NAMALWA (cell line): ENCODE results near the gene LUZP1.

Source experiments
- DNase-seq: peaks from one replicate; pipeline ENCODE4 v3.0.0-alpha.2; 2015; ENCODE audit warnings: low spot score

LUZP1 gene

DNA sequence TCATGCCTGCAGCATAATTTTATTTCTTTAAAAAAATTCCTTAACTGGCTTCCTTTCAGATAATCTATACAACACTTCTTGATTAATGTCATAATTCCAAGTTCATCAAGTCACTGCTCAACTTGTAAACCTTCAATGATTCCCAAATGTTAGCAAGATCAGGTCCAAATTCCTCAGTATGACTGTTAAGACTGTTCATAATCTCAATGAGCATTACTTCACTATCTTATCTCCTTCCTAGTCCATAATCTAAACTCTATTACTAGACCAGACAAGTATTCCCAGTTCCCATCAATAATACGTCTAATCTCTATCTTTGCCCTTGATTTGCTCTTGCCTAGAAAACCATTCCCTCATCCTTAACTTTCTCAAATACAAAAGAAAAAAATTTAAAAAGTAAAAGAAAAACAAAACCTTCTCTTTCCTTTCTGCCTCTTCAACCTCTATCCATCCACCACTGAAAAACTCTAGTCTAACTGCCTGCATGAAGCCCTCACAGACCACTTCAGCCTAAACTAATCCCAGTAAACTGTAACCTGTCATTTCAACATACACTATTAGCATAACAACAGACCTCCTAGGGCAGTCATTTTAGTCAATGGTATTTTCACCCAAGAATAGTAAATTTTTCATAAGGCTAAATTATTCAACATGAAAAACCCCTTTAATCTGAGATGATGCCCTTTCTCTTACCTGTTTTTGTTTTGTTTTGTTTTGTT lies 15.5 kb downstream of the LUZP1 start:
- no peak for DNase-seq

DNA sequence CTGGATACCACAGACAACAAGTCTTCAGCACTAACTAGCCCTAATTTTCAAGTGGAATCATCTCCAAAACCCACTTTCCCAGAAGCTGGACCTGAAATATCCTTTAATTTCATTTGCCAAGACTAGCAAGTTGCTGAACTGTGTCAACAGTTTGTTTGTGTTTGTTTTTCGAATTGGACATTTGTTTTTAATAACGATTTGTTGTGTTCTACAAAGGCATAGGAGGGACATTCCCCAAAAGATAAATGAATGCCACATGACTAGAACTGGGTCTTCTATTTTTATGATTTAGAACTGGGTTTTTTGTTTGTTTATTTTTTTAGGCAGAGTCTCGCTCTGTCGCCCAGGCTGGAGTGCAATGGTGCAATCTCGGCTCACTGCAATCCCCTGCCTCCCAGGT lies 17.9 kb downstream of the LUZP1 start:
- no peak for DNase-seq

DNA sequence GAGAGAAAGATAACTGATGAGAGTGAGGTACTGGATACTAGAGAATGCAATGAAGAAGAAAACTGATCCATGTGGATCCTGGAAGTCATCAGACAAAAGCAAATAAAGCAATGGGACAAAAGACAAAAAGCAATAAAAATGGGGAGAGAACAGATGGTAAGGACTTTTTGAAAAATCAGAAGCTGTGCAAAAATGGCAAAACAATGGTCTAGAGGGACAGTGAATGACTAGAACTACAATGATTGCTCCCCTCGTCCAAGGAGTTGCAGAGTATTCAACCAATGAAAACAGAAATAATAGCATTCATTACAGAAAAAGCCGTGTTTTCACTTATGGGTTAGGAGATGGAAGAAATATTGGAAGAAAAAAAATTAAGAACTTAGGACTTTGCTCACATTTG lies 18.5 kb downstream of the LUZP1 start:
- no peak for DNase-seq

DNA sequence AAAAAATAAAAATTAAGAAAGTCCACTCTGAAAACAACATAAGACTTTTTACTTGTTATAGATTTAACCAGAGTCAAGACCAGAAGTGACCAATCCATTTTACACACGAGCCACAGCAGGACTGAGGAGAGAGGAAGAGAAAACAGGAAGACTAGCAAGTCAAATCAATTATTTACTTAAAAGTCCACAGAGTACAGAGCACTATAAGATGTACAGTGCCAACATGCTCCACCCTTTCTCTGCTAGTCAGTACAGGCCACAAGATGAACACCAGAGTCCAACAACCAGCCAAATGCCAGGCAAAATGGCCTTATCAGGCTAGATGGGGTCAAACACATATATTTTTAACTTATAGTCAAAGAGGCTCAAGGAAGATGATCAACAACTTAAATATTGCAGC lies 19.5 kb downstream of the LUZP1 start:
- no peak for DNase-seq

DNA sequence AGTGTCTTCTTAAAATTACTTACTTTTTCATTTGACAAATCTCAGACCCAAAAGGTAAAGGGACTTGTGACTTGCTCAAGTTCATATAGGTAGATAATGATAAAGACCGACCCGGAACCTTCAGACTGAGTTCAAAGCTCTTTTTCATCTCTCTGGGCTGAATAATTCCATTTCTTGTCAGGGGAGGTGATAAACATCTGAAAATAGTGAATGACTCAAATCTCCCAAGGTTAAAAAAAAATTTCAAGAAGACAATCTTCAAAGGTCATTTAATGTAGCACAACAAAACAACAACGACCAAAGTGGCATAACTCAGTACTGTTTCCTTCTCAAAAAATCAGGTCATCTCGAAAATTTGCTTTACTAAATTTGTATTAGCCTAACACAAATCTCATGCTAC lies 20.6 kb downstream of the LUZP1 start:
- DNase-seq = no peak

DNA sequence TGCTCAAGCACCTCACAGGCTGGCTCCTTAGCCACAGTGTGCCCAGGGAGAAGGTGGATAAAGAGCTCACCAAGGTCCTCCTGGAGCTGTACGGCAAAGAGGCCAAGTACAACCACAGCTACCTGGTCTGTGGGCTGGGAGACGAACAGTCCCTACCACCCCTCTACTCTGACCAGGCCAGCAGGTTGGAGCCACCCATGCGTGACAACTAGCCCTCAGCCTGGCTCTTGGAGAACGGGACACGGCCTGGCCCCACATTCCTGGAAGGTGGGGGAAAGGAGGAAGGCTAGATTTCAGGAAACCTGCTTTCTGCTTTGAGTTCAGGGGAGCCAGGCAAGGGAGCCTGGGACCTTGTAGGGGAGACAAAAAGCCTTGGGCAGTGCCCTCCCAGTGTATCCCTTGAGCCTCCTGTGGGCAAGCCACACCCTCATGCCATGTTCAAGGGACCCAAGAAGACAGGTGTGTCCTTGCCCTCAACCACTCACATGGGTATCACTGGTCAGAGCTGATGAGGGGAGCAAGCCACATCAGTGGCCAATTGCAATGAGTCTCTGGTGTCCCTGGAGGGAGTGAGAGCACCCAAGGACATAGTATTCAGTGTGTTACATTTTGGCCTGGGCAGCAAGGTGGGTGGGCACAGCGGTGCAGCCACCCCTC lies 27.6 kb downstream of the LUZP1 start:
- DNase-seq = no peak

DNA sequence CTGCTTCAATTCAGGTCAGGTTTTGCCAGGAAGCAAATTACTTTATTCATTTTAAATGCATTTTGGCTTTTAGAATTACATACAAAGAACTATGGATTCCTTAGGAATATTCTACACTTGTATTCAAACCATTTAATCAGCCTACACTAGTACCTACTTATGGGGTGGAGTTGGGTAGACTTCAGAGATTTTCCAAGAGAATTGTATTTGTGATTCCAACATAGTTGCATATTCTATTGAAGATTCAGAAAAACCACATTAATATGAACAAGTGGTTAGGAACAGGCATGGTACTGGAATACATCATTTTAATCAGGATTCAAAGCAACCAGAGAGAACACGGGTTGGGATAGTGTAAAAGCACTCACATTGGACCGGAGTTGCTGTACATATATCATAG lies 33.4 kb downstream of the LUZP1 start:
- no peak for DNase-seq

DNA sequence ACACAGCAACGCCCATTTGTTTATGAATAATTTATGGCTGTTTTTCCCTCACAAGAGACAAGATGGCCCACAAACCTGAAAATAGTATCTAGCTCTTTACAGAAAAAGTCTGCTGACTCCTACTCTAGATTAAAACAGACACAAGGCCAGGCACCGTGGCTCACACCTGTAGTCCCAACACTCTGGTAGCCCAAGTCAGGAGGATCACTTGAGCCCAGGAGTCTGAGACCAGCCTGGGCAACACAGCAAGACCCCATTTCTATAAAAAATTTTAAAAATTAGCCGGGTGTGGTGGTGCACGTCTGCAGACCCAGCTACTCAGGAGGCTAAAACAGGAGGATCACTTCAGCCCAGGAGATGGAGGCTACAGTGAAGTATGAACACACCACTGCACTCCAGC lies 34.6 kb downstream of the LUZP1 start:
- DNase-seq = no peak

DNA sequence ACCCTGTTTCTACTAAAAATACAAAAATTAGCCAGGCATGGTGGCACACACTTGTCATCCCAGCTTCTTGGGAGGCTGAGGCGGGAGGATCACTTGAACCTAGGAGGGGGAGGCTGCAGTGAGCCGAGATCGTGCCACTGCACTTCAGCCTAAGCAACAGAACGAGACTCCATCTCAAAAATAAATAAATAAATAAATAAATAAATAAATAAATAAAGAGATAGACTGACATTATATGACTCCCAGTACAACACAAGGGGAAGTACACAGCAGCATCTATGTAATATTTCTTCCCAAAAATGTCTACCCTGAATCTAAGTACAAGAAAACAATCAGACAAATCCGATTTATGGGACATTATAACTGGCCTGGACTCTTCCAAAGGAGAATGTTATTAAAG lies 35.1 kb downstream of the LUZP1 start:
- DNase-seq = no peak

DNA sequence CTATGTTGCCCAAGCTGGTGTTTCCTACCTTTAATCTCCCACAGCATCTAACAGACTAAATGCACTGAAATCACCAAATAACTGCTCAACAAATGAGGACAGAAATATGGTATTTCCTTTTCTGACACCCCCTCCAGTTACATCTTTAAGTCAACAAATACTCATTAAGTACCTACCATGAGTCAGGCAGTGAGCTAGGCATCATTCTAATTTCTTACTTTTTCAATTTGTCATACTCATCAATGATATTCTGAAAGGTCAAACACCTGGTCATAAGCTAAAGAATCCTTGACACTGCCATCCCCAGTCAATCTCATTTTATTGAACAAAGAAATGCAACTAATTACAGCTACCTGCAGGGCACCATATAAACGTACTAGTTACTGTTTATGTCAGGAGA lies 36.6 kb downstream of the LUZP1 start:
- no peak for DNase-seq

DNA sequence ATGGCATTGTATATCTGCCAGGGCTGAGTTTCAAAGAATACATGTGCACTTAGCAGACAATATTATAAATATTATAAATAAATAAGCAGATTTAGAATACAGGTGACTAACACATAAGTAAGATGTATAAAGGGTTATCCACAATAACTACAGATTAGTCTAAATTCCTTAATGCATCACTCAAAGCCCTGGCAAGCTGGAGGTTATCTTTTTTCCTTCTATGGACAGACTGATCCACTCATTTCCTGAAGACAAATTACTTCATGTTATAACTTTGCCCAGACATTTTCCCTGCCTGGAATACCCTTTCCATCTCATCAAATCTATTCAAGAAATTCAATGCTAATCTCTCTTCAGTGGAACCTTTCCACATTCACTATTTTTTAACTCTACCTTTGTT lies 38.8 kb downstream of the LUZP1 start:
- no peak for DNase-seq

DNA sequence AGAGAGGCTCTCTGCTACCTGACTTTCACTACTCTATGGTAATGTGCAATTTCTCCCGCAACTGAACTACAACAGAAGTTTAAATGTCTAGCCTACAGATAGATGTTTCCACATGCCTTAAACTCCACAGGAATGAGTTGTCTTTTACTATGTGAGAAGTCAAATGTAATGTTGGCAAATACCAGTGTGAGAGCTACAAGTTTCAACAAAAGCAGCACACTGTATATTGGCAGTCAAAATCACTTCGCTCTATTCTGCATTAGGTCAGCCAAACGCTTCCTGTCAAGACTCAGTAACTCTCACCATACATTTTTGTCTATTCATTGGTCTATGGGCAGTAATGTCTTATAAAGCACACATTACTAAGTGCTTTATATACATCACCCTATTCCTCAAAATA lies 41.9 kb downstream of the LUZP1 start:
- no peak for DNase-seq

DNA sequence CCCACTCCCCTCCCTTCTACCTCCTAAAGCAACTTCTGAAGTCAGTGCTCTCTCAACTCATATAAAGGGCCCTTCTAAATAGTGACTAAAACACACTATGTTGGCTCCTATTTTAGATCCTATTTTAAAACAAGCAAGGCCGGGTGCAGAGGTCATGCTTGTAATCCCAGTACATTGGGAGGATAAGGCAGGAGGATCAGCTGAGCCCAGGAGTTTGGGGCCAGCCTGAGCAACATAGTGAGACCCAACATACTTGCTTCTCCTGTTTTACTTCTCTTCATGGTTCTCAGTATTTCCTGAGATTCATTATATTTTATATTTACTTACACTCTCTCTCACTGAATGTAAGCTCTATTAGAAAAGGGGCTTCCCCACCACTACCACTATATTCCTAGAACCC lies 42.5 kb downstream of the LUZP1 start:
- no peak for DNase-seq

DNA sequence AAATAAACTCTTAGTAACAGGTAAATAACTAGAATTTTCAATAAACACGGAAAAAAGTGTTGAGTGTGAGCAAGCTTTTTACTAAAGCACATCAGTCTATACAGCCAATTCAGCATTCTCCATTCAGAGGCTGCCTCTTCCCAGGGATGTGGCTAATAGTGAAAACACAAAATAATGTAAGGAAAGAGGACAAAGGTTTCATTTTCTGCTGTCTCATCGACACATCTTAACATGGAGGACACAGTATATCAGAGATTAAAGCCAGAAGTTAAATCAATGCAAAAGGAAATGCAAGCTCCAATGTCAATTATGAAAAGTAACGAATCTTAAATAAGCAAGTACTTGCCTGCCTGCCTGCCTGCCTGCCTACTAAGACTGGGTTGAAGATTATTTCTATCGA lies 43.2 kb downstream of the LUZP1 start:
- no peak for DNase-seq

DNA sequence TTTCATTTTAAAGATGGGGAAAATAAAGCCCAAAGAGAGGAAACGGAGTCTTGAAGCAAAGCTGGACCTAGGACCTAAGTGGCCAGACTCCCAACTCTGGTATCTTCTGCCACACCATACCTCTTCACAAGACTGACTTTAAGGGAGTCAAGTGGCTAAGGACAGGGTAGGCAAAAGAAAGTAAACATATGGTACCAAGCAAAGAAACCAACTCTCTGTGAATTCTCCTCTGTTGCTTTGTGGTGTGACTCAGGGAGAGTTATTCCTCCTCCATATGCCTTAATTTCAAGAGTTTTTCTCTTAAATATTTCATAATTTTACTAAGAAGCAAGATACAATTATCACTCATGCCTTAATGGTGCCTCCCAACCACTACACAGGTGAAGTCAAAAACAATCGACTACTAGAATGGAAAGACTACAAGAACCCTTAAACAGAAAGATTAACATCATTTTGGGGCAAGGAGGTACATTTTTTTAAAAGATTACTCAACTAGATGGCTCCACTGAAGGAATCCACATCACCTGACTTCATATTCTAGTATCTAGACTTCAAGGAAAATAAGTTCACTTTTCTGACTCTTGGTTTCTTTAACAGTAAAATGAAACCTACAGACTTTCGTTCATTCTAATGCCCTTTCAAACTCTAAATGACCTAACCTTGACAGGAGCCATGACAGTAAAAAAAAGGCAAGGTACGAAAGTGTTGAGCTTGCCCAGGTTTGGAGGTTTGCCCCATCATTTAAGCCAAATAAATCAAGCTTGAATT lies 44.2 kb downstream of the LUZP1 start:
- no peak for DNase-seq

DNA sequence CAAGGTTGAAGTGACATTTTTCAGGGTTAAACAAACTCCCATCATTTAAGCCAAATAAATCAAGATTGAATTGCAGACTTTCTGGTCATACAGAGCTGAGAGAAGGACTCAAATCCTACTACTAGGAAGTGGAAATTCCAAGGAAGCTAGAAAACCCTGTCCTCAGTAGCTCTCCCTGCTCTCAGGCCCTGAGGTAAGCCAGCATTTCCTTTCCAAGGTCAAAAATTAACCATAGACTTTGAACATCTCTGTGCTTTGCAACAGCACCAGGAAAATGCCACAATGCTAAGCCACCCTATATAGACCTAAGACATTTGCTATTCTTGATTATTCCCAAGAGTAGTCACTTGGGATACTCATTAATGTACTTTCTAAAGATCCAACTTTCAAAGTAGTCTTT lies 45.1 kb downstream of the LUZP1 start:
- DNase-seq = no peak

DNA sequence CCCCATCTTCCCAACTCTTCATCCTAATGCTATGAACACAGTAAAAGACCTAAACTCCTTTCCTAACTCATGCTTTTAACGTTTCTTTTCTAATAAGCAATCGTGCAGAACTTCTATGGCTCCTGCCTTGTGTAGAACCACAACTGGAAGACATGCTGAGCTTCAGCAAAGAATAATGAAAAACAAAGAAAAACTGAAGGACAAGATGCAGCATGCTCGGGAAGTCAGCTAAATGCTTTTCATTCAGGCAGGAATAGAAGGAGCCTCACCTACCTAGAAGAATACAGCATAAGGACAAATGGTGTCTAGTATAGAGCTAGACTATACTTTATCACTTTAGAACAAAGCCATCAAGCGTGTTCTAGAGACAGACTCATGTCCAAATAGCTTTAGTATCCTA lies 45.9 kb downstream of the LUZP1 start:
- DNase-seq = no peak

DNA sequence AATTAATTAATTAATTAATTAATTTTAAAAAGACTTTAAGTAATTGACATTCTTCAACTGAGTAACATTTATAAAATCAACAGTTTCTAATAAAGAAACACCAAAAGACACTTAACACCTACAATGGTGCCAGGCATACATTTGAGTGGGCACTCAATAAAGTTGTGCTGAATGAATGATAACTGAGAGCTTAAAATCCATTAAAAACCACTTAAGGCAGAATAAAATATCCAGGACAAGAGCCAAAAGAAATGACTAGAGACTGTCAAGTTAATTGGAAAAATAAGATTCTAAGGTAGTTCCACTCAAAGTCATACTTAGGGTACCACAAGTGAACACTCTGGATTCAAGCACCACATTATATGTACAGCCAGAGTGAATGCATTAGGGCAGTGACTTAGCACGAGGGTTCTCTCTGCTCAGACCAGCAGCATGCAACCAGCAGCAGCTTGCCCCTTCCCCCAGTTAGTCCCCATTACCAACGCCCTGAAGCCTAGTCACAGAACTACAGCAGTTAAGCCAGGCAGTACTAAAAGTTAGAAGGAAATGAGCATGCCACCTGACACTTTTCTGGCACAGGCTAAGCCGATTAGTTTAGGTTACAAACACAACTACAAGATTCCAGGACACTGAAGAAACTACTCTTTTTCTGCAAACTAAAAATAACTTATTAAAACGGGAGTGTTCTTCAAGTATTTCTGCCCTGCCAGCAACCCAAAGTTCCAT lies 46.5 kb downstream of the LUZP1 start:
- DNase-seq = no peak

DNA sequence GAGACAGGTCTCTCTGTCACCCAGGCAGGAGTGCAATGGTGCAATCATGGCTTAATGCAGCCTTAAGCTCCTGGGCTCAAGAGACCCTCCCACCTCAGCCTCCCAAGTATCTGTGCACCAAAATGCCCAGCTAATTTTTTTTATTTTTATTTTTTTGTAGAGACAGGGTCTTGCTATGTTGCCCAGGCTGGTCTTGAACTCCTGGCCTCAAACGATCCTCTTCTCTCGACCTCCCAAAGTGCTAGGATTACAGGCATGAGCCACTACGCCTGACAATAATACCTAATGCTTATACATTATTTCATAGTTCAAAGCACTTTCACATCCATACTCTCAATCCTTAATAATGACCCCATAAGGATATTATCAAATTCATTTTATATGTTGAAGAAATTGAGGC lies 48.3 kb downstream of the LUZP1 start:
- no peak for DNase-seq

DNA sequence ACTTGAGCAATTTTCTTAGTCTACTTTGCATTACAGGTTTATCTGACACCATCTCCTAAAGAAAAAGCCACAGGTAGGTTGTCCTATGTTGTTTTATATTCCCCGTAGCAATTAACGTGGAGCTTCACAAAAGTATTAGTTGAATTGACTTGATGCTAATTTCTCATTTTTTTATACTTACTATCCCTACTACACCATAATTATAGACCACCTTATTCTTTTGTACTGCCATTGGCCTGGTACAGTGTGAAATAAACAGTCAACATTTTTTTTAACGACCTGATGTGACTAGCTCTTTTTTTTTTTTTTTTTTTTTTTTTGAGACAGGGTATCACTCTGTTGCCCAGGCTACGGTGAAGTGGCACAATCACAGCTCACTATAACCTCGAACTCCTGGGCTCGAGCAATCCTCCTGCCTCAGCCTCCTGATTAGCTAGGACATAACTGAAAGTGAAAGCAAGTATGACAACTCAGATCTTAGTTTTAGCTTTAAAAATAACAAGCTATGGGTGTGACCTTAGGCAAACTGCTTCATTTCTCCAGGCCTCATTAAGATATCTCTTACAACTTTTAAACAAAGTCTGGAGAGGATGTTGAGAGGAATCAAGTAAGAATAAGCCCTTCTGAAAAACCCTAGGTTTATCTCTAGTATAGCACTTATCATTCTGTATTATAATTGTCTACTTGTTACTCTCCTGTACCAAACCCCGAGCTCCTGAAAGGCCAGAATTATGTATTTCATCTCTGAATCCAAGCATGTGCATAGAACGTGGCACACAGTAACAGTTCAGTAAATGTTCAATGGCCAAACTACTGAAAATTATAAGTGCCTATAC lies 49.5 kb downstream of the LUZP1 start:
- no peak for DNase-seq

DNA sequence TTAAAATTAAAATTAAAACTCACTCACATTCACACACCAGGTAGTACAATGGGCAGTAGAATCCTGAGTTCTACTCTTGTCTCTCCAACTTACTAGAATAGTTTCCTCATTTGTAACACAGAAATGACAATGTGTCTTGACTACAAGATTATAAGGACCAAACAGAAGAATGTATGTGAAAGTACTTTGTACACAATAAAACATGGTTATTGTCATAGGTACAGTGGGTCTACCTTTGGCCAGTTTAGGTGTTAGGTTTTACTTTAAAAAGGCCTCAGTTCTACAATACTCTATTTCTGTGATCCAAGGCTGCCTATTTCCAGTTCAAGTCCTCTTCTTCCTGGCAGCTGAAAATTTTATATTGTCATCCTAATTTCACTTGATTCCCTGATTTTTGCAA lies 50.2 kb downstream of the LUZP1 start:
- no peak for DNase-seq
